ENCODE data around the gene REXO1. TPM values are rescaled to one million over a fixed set of nuclear protein-coding genes. Genes with fewer than 3 reads are reported as not detected.

The REXO1 gene
- total RNA-seq, 1 experiment from 2014 or later = 52.1 TPM

- Histone ChIP-seq H3K36me3 (ENCODE audit: control insufficient read depth, insufficient read depth, low read length) (no peaks in the 10 kb centered on the region), H3K9me3 (ENCODE audit: control insufficient read depth, insufficient read depth, low read depth, low read length) (no peaks in the 10 kb centered on the region), H3K27ac (ENCODE audit: low read length) (no peak overlapping the region), H3K4me3 (ENCODE audit: low read depth in 2 of 2, low read length in 2 of 2) (no peak overlapping the region), H3K4me1 (ENCODE audit: control insufficient read depth, insufficient read depth, low read length) (peaks cover 18% of the 10 kb centered on the region), H3K27me3 (ENCODE audit: control insufficient read depth, insufficient read depth, low read length) (no peaks in the 10 kb centered on the region)
- ChIA-PET CTCF (no interaction called here), POLR2A (no interaction called here)
- no peak for DNase-seq (ENCODE audit: low read depth, low spot score)
- no peak for TF ChIP-seq POLR2AphosphoS5 (IDR thresholded peaks at IDR 0.05; ENCODE audit: low read depth, low read length)
- no peak for TF ChIP-seq TCF7L2 (IDR thresholded peaks at IDR 0.05; ENCODE audit: low read depth, low read length)
- TF ChIP-seq REST (IDR thresholded peaks at IDR 0.05; ENCODE audit: insufficient read depth in 1 of 2, low read depth in 2 of 2, low read length in 1 of 2) = no peak
- no peak for TF ChIP-seq CTCF (IDR thresholded peaks at IDR 0.05)
- no peak for TF ChIP-seq SIN3A (IDR thresholded peaks at IDR 0.05; ENCODE audit: borderline replicate concordance, insufficient read depth, low read depth, low read length)
- intact Hi-C loops (cut with micrococcal nuclease; ENCODE audit: unreplicated experiment) = no loop called here
- BruUV-seq (replicated peaks) = no TSS peak
- no peak for ATAC-seq
- in situ Hi-C loops (cut with HindIII; ENCODE audit: low pct_unique_long_range_greater_than_20kb, low sequenced_read_pairs) = no loop called here
Observed at GRCh38 chr19:1783874-1784273, 64.4 kb downstream of the REXO1 start.

- ChIA-PET CTCF (no interaction called here), POLR2A (no interaction called here)
- DNase-seq (ENCODE audit: low read depth, low spot score) (no peak), ATAC-seq (no peak)
- in situ Hi-C loops (cut with HindIII; ENCODE audit: low pct_unique_long_range_greater_than_20kb, low sequenced_read_pairs) = no loop called here
- no peak for TF ChIP-seq CTCF (IDR thresholded peaks at IDR 0.05)
- TF ChIP-seq TCF7L2 (IDR thresholded peaks at IDR 0.05; ENCODE audit: low read depth, low read length) = no peak
- TF ChIP-seq POLR2AphosphoS5 (IDR thresholded peaks at IDR 0.05; ENCODE audit: low read depth, low read length) = no peak
- TF ChIP-seq REST (IDR thresholded peaks at IDR 0.05; ENCODE audit: insufficient read depth in 1 of 2, low read depth in 2 of 2, low read length in 1 of 2) = no peak
- no peak for TF ChIP-seq SIN3A (IDR thresholded peaks at IDR 0.05; ENCODE audit: borderline replicate concordance, insufficient read depth, low read depth, low read length)
- intact Hi-C loops (cut with micrococcal nuclease; ENCODE audit: unreplicated experiment) = no loop called here
- Histone ChIP-seq H3K9me3 (ENCODE audit: control insufficient read depth, insufficient read depth, low read depth, low read length) (no peaks in the 10 kb centered on the region), H3K27ac (ENCODE audit: low read length) (no peak overlapping the region), H3K27me3 (ENCODE audit: control insufficient read depth, insufficient read depth, low read length) (no peaks in the 10 kb centered on the region), H3K4me3 (ENCODE audit: low read depth in 2 of 2, low read length in 2 of 2) (no peak overlapping the region), H3K4me1 (ENCODE audit: control insufficient read depth, insufficient read depth, low read length) (peaks cover 18% of the 10 kb centered on the region), H3K36me3 (ENCODE audit: control insufficient read depth, insufficient read depth, low read length) (no peaks in the 10 kb centered on the region)
- no TSS peak for BruUV-seq (replicated peaks)
Observed at GRCh38 chr19:1783354-1783753, 64.9 kb downstream of the REXO1 start.

Data from Panc1 (cell line).